ENCODE results near the gene IGFALS.

Gene IGFALS

GRCh38 chr16:1792836-1793577 lies 498 bp downstream of the IGFALS start:
- no peak overlapping the region for H3K4me3 ChIP-seq (ENCODE audit: low read depth, low read length)
- TF ChIP-seq, protein P1, sequence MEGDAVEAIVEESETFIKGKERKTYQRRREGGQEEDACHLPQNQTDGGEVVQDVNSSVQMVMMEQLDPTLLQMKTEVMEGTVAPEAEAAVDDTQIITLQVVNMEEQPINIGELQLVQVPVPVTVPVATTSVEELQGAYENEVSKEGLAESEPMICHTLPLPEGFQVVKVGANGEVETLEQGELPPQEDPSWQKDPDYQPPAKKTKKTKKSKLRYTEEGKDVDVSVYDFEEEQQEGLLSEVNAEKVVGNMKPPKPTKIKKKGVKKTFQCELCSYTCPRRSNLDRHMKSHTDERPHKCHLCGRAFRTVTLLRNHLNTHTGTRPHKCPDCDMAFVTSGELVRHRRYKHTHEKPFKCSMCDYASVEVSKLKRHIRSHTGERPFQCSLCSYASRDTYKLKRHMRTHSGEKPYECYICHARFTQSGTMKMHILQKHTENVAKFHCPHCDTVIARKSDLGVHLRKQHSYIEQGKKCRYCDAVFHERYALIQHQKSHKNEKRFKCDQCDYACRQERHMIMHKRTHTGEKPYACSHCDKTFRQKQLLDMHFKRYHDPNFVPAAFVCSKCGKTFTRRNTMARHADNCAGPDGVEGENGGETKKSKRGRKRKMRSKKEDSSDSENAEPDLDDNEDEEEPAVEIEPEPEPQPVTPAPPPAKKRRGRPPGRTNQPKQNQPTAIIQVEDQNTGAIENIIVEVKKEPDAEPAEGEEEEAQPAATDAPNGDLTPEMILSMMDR (IDR thresholded peaks at IDR 0.05; ENCODE audit: low read depth, low read length, missing control alignments): no peak
- DNase-seq (ENCODE audit: low read depth): no peak

GRCh38 chr16:1791943-1792812 lies 1.3 kb downstream of the IGFALS start:
- TF ChIP-seq, protein P1 (IDR thresholded peaks at IDR 0.05; ENCODE audit: low read depth, low read length, missing control alignments): no peak
- no peak for DNase-seq (ENCODE audit: low read depth)
- no peak overlapping the region for H3K4me3 ChIP-seq (ENCODE audit: low read depth, low read length)

- no peak overlapping the region for H3K4me3 ChIP-seq (ENCODE audit: low read depth, low read length)
- TF ChIP-seq, protein P1 (IDR thresholded peaks at IDR 0.05; ENCODE audit: low read depth, low read length, missing control alignments): no peak
- no peak for DNase-seq (ENCODE audit: low read depth)
These were observed 2.1 kb downstream of the IGFALS start for GRCh38 chr16:1791256-1791942.

DNA sequence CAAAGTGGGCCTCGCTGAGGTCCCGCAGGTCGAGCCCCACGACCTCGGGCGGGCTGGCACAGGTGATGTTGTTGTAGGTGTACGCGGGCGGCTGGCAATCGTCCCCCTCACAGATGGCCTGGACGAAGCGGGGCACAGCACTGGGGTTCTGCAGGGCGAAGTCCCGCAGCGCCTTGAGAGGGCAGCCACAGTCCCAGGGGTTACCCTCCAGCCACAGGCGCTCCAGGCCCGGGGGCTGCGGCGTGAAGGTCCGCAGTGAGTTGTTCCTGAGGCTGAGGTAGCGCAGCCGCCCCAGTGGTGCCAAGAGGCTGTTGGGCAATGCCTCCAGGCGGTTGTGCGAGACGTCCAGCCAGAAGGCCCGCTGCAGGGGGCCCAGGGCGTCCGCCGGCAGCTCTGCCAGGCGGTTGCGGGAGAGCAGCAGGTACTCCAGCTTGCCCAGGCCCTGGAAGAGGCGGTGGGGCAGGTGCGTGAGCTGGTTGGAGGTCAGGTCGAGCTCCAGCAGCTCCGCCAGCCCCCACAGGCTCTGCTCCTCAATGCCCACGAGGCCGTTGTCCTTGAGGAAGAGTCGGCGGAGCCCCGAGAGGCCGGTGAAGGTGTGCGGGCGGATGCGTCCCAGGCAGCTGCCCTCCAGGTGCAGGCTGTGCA lies 2.8 kb downstream of the IGFALS start:
- DNase-seq (ENCODE audit: low read depth): no peak
- TF ChIP-seq, protein P1 (IDR thresholded peaks at IDR 0.05; ENCODE audit: low read depth, low read length, missing control alignments): no peak
- no peak overlapping the region for H3K4me3 ChIP-seq (ENCODE audit: low read depth, low read length)

GRCh38 chr16:1790261-1790610 lies 3.3 kb downstream of the IGFALS start:
- no peak for DNase-seq (ENCODE audit: low read depth)
- TF ChIP-seq, protein P1 (IDR thresholded peaks at IDR 0.05; ENCODE audit: low read depth, low read length, missing control alignments): no peak
- H3K4me3 ChIP-seq (ENCODE audit: low read depth, low read length): no peak overlapping the region

GRCh38 chr16:1789643-1790045 lies 3.9 kb downstream of the IGFALS start:
- no peak for DNase-seq (ENCODE audit: low read depth)
- TF ChIP-seq, protein P1 (IDR thresholded peaks at IDR 0.05; ENCODE audit: low read depth, low read length, missing control alignments): no peak
- no peak overlapping the region for H3K4me3 ChIP-seq (ENCODE audit: low read depth, low read length)
